Measurements from ENCODE around the gene IL9R.
"Not testable (repeated sequence)": the region's sequence is repeated elsewhere in the genome, so short reads cannot be mapped to it uniquely, and the experiment has no call there.

IL9R gene

GRCh38 chrX:155997436-155997835 is at the start of gene IL9R:
IL9R (plus strand) TSS chrX:155997696; CDS start chrX:155997760, 64 bp downstream.
- no peaks in the 10 kb centered on the region for H3K9me3 Mint-ChIP-seq
- no peaks in the 10 kb centered on the region for H3K36me3 Mint-ChIP-seq (ENCODE audit: low read depth)
- peak within 1 kb of the TSS; percentile 83 for H3K4me3 Mint-ChIP-seq
- peak within 1 kb of the TSS; percentile 85 for H3K27ac Mint-ChIP-seq
- no peaks in the 10 kb centered on the region for H3K27me3 Mint-ChIP-seq (ENCODE audit: low read depth)
- peaks cover 57% of the 10 kb centered on the region for H3K4me1 Mint-ChIP-seq (ENCODE audit: low read depth)

GRCh38 chrX:155949098-155949497 is 48.4 kb upstream of the IL9R start:
- H3K9me3 Mint-ChIP-seq = no peaks in the 10 kb centered on the region
- no peaks in the 10 kb centered on the region for H3K4me1 Mint-ChIP-seq (ENCODE audit: low read depth)
- H3K4me3 Mint-ChIP-seq = no peak overlapping the region
- H3K27ac Mint-ChIP-seq = no peak overlapping the region
- H3K27me3 Mint-ChIP-seq (ENCODE audit: low read depth) = no peaks in the 10 kb centered on the region
- H3K36me3 Mint-ChIP-seq (ENCODE audit: low read depth) = peaks cover 11% of the 10 kb centered on the region

- Mint-ChIP-seq H3K9me3 (no peaks in the 10 kb centered on the region), H3K4me3 (no peak overlapping the region), H3K27ac (no peak overlapping the region), H3K4me1 (ENCODE audit: low read depth) (no peaks in the 10 kb centered on the region), H3K27me3 (ENCODE audit: low read depth) (no peaks in the 10 kb centered on the region), H3K36me3 (ENCODE audit: low read depth) (no peaks in the 10 kb centered on the region)
Measured at GRCh38 chrX:155951237-155951789, 46.2 kb upstream of the IL9R start.

GRCh38 chrX:155953055-155953454 is 44.4 kb upstream of the IL9R start:
- Mint-ChIP-seq H3K9me3 (no peaks in the 10 kb centered on the region), H3K4me3 (no peak overlapping the region), H3K36me3 (ENCODE audit: low read depth) (no peaks in the 10 kb centered on the region), H3K27me3 (ENCODE audit: low read depth) (no peaks in the 10 kb centered on the region), H3K27ac (no peak overlapping the region), H3K4me1 (ENCODE audit: low read depth) (no peaks in the 10 kb centered on the region)

- no peaks in the 10 kb centered on the region for H3K27me3 Mint-ChIP-seq (ENCODE audit: low read depth)
- H3K36me3 Mint-ChIP-seq (ENCODE audit: low read depth) = no peaks in the 10 kb centered on the region
- no peak overlapping the region for H3K27ac Mint-ChIP-seq
- no peaks in the 10 kb centered on the region for H3K9me3 Mint-ChIP-seq
- no peak overlapping the region for H3K4me3 Mint-ChIP-seq
- no peaks in the 10 kb centered on the region for H3K4me1 Mint-ChIP-seq (ENCODE audit: low read depth)
Measured at GRCh38 chrX:155954793-155955192, 42.7 kb upstream of the IL9R start.

- Mint-ChIP-seq H3K36me3 (ENCODE audit: low read depth) (no peaks in the 10 kb centered on the region), H3K4me1 (ENCODE audit: low read depth) (no peaks in the 10 kb centered on the region), H3K27me3 (ENCODE audit: low read depth) (peaks cover 6% of the 10 kb centered on the region), H3K4me3 (no peak overlapping the region), H3K27ac (no peak overlapping the region), H3K9me3 (no peaks in the 10 kb centered on the region)
Measured at GRCh38 chrX:155956099-155956498, 41.4 kb upstream of the IL9R start.

GRCh38 chrX:155956649-155957048 is 40.8 kb upstream of the IL9R start:
- H3K4me3 Mint-ChIP-seq = no peak overlapping the region
- H3K9me3 Mint-ChIP-seq = no peaks in the 10 kb centered on the region
- no peaks in the 10 kb centered on the region for H3K4me1 Mint-ChIP-seq (ENCODE audit: low read depth)
- H3K27me3 Mint-ChIP-seq (ENCODE audit: low read depth) = peaks cover 6% of the 10 kb centered on the region
- H3K36me3 Mint-ChIP-seq (ENCODE audit: low read depth) = no peaks in the 10 kb centered on the region
- H3K27ac Mint-ChIP-seq = no peak overlapping the region

- H3K36me3 Mint-ChIP-seq (ENCODE audit: low read depth) = no peaks in the 10 kb centered on the region
- no peak overlapping the region for H3K27ac Mint-ChIP-seq
- no peak overlapping the region for H3K4me3 Mint-ChIP-seq
- H3K4me1 Mint-ChIP-seq (ENCODE audit: low read depth) = no peaks in the 10 kb centered on the region
- no peaks in the 10 kb centered on the region for H3K9me3 Mint-ChIP-seq
- peaks cover 6% of the 10 kb centered on the region for H3K27me3 Mint-ChIP-seq (ENCODE audit: low read depth)
Measured at GRCh38 chrX:155957843-155958242, 39.7 kb upstream of the IL9R start.

- Mint-ChIP-seq H3K27me3 (ENCODE audit: low read depth) (peaks cover 12% of the 10 kb centered on the region), H3K9me3 (peaks cover 7% of the 10 kb centered on the region), H3K4me3 (no peak overlapping the region), H3K27ac (no peak overlapping the region), H3K36me3 (ENCODE audit: low read depth) (no peaks in the 10 kb centered on the region), H3K4me1 (ENCODE audit: low read depth) (no peaks in the 10 kb centered on the region)
Measured at GRCh38 chrX:155959018-155959587, 38.4 kb upstream of the IL9R start.

- Mint-ChIP-seq H3K27ac (no peak overlapping the region), H3K4me1 (ENCODE audit: low read depth) (peaks cover 10% of the 10 kb centered on the region), H3K27me3 (ENCODE audit: low read depth) (peaks cover 12% of the 10 kb centered on the region), H3K4me3 (no peak overlapping the region), H3K36me3 (ENCODE audit: low read depth) (no peaks in the 10 kb centered on the region), H3K9me3 (peaks cover 11% of the 10 kb centered on the region)
Measured at GRCh38 chrX:155962906-155963305, 34.6 kb upstream of the IL9R start.

- no peaks in the 10 kb centered on the region for H3K36me3 Mint-ChIP-seq (ENCODE audit: low read depth)
- peaks cover 26% of the 10 kb centered on the region for H3K9me3 Mint-ChIP-seq
- no peak overlapping the region for H3K4me3 Mint-ChIP-seq
- H3K27ac Mint-ChIP-seq = no peak overlapping the region
- peaks cover 6% of the 10 kb centered on the region for H3K27me3 Mint-ChIP-seq (ENCODE audit: low read depth)
- H3K4me1 Mint-ChIP-seq (ENCODE audit: low read depth) = peaks cover 20% of the 10 kb centered on the region
Measured at GRCh38 chrX:155966876-155967275, 30.6 kb upstream of the IL9R start.

- no peak overlapping the region for H3K27ac Mint-ChIP-seq
- H3K4me1 Mint-ChIP-seq (ENCODE audit: low read depth) = peaks cover 20% of the 10 kb centered on the region
Measured at GRCh38 chrX:155967653-155968325, 29.7 kb upstream of the IL9R start.

GRCh38 chrX:155968326-155968661 is 29.2 kb upstream of the IL9R start:
- H3K4me3 Mint-ChIP-seq = no peak overlapping the region
- H3K4me1 Mint-ChIP-seq (ENCODE audit: low read depth) = peaks cover 20% of the 10 kb centered on the region
- no peak overlapping the region for H3K27ac Mint-ChIP-seq

More at GRCh38 chrX:155967653-155968325, 29.7 kb upstream of the IL9R start:
- peaks cover 6% of the 10 kb centered on the region for H3K27me3 Mint-ChIP-seq (ENCODE audit: low read depth)
- no peak overlapping the region for H3K4me3 Mint-ChIP-seq
- no peaks in the 10 kb centered on the region for H3K36me3 Mint-ChIP-seq (ENCODE audit: low read depth)
- peaks cover 26% of the 10 kb centered on the region for H3K9me3 Mint-ChIP-seq

GRCh38 chrX:155968791-155969190 is 28.7 kb upstream of the IL9R start:
- Mint-ChIP-seq H3K27me3 (ENCODE audit: low read depth) (peaks cover 3% of the 10 kb centered on the region), H3K4me3 (no peak overlapping the region), H3K27ac (no peak overlapping the region), H3K36me3 (ENCODE audit: low read depth) (no peaks in the 10 kb centered on the region), H3K9me3 (peaks cover 22% of the 10 kb centered on the region), H3K4me1 (ENCODE audit: low read depth) (peaks cover 20% of the 10 kb centered on the region)

More at GRCh38 chrX:155968326-155968661, 29.2 kb upstream of the IL9R start:
- H3K36me3 Mint-ChIP-seq (ENCODE audit: low read depth) = no peaks in the 10 kb centered on the region
- H3K9me3 Mint-ChIP-seq = peaks cover 26% of the 10 kb centered on the region
- H3K27me3 Mint-ChIP-seq (ENCODE audit: low read depth) = peaks cover 6% of the 10 kb centered on the region

- H3K27ac Mint-ChIP-seq; H3K36me3 Mint-ChIP-seq (ENCODE audit: low read depth); H3K27me3 Mint-ChIP-seq (ENCODE audit: low read depth); H3K4me3 Mint-ChIP-seq: not testable (repeated sequence)
- peaks cover 20% of the 10 kb centered on the region for H3K4me1 Mint-ChIP-seq (ENCODE audit: low read depth)
- peaks cover 22% of the 10 kb centered on the region for H3K9me3 Mint-ChIP-seq
Measured at GRCh38 chrX:155971658-155972057, 25.8 kb upstream of the IL9R start.
